Measurements from ENCODE around the gene CYB561D1. TPM values are rescaled to one million over a fixed set of nuclear protein-coding genes. Genes with fewer than 3 reads are reported as not detected.

Gene CYB561D1
- total and polyA plus RNA-seq, 2 donors = 4.0 to 9.4 TPM

DNA sequence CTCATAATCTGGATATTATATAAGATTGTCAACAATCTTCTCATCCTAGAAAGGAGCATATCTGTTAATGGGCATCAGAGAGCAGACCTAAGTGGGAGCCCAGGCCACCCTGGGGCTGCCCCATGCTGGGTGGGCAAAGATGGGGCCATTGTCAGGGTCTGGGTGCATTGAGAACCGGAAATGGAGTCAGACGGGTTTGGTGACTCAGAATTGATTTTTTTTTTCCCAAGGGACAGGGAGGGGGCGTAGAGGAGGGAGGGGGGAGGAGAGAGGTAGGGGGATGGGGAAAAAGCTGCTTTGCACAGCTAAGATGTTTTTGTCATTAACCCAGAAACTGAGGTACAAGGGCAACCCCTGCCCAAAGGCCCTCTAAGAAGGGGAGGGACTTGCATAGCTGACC, 8.9 kb upstream of the CYB561D1 start:
- no peak overlapping the region for H3K27ac ChIP-seq (ENCODE audit: low read depth)
- H3K36me3 ChIP-seq (ENCODE audit: insufficient read depth) = no peaks in the 10 kb centered on the region
- no peak overlapping the region for H3K4me3 ChIP-seq (ENCODE audit: low read depth, low read length)
- no peak for DNase-seq (ENCODE audit: extremely low spot score)
- no peaks in the 10 kb centered on the region for H3K4me1 ChIP-seq (ENCODE audit: insufficient read depth)
- WGBS = 25% methylated on average over 3 of the region's 3 CpGs

DNA sequence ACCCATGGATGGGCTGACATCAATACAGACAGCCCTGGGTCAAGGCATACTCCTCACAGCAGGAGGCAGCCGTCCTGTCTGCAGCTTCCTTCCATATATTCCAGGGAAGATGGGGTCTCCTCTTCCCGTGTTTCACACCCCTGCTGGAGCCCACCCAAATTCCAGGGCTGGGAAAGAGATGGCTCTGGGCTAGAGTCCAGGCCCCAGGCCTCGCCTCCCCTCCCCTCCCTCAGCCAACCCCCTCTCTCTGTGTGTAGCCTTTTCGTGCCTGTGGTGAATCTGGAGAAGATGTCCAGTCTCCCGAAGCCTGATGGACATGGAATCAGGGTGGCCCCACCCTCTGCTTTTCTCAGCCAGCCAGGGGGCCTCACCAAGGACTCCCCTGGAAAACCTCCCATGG, 6.6 kb upstream of the CYB561D1 start:
- WGBS = 61% methylated on average over 5 of the region's 5 CpGs
- Histone ChIP-seq H3K27ac (ENCODE audit: low read depth) (no peak overlapping the region), H3K4me3 (ENCODE audit: low read depth, low read length) (no peak overlapping the region), H3K4me1 (ENCODE audit: insufficient read depth) (no peaks in the 10 kb centered on the region), H3K36me3 (ENCODE audit: insufficient read depth) (no peaks in the 10 kb centered on the region)
- no peak for DNase-seq (ENCODE audit: extremely low spot score)

DNA sequence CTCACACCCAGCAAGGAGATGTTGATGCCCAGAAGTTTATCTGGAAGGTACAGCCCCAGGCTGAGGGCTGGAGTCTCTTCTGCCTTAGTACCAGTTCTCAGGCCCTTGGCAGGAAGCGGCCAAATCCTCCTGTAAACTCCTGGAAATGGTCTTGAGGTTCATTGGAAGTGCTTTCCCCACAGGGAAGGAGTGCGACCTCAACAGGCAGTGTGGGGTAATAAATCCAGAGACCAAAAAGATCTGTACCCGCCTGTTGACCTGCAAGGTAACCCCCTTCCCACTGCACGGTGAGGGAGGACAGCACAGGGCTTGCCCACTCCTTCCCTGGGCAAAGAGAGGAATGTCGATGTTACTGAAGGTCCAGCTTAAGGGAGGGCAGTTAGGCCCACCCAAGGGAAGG, 5.7 kb upstream of the CYB561D1 start:
- H3K4me3 ChIP-seq (ENCODE audit: low read depth, low read length) = no peak overlapping the region
- 78% methylated on average over 5 of the region's 5 CpGs for WGBS
- H3K27ac ChIP-seq (ENCODE audit: low read depth) = no peak overlapping the region
- H3K36me3 ChIP-seq (ENCODE audit: insufficient read depth) = no peaks in the 10 kb centered on the region
- no peak for DNase-seq (ENCODE audit: extremely low spot score)
- H3K4me1 ChIP-seq (ENCODE audit: insufficient read depth) = no peaks in the 10 kb centered on the region

DNA sequence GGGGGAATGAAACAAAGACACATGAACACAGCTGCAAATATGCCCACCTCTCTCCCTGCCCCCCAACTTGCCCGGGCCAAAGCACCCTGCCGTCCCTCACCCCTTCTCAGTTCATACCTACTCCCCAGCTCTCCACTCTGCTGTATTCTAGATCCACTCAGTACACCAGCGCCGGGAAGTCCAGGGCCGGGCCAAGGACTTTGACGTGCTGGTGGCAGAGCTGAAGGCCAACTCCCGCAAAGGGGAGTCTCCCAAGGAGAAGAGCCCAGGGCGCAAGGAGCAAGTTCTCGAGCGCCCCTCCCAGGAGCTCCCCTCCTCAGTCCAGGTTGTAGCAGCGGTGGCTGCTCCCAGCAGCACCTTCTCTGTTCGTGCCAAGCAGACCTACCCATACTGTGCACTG, 5.2 kb upstream of the CYB561D1 start:
- no peak overlapping the region for H3K27ac ChIP-seq (ENCODE audit: low read depth)
- no peak for DNase-seq (ENCODE audit: extremely low spot score)
- no peak overlapping the region for H3K4me3 ChIP-seq (ENCODE audit: low read depth, low read length)
- no peaks in the 10 kb centered on the region for H3K36me3 ChIP-seq (ENCODE audit: insufficient read depth)
- H3K4me1 ChIP-seq (ENCODE audit: insufficient read depth) = no peaks in the 10 kb centered on the region
- WGBS = 93% methylated on average over 12 of the region's 12 CpGs

DNA sequence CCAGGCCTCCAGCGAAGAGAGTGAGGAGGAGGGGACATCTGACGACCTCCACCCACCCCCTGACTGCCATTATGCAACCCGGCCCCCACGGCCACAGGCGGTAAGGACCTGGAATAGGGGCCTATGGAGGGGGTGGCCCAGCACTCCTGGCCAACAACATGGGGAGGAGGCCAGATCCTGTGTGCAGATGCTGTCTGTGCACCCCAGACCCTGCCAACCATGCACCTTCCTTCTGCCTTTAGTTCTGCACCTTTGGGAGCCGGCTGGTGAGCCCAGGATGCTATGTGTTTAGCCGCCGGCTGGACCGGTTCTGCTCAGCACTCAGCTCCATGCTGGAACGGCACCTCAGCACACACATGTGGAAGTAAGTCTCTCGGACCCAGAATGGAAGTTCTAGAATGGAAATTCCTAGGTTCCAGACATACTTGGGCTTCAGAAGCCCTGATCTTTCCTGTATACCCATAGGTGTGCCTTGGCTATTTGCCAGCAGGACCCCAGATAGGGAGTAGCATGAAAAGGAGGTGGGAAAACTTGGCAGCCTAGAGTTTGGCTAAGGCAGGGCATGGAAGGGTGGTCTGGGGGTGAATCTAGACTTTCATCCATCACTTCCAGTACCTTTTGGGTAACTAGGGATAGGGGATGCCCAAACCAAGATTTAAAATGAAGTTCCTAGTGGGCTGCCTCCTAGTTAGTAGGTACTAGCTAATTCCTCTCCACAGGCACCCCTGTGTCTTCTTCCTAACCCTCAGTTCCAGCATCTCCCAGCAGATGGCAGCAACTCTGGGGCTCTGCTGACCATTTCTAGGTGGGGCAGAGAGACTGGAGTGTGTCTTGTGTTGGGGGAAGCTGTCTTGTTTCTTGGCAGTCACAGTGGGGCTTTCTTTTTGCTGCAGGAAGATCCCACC, 3.6 kb upstream of the CYB561D1 start:
- WGBS = 87% methylated on average over 11 of the region's 11 CpGs
- Histone ChIP-seq H3K27ac (ENCODE audit: low read depth) (no peak overlapping the region), H3K4me3 (ENCODE audit: low read depth, low read length) (no peak overlapping the region), H3K4me1 (ENCODE audit: insufficient read depth) (no peaks in the 10 kb centered on the region), H3K36me3 (ENCODE audit: insufficient read depth) (no peaks in the 10 kb centered on the region)
- no peak for DNase-seq (ENCODE audit: extremely low spot score)

DNA sequence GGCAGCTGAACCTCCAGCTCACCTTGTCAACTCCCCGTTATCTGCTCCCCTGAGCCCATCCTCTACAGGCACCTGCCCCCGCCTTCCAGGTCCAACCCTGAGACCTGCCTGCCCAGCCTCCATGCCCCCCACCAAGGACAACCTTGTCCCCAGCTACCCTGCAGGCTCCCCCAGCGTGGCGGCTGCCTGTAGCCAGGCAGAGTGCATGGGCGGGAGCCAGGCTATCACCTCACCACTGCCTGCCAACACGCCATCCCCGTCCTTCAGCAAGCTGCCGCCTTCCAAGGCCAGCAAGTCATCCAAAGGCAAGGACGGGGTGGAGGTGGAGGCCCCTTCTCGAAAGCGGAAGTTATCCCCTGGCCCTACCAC, 3.0 kb upstream of the CYB561D1 start:
- Histone ChIP-seq H3K4me3 (ENCODE audit: low read depth, low read length) (no peak overlapping the region), H3K4me1 (ENCODE audit: insufficient read depth) (no peaks in the 10 kb centered on the region), H3K27ac (ENCODE audit: low read depth) (no peak overlapping the region), H3K36me3 (ENCODE audit: insufficient read depth) (no peaks in the 10 kb centered on the region)
- DNase-seq (ENCODE audit: extremely low spot score) = no peak
- WGBS = 85% methylated on average over 11 of the region's 11 CpGs

DNA sequence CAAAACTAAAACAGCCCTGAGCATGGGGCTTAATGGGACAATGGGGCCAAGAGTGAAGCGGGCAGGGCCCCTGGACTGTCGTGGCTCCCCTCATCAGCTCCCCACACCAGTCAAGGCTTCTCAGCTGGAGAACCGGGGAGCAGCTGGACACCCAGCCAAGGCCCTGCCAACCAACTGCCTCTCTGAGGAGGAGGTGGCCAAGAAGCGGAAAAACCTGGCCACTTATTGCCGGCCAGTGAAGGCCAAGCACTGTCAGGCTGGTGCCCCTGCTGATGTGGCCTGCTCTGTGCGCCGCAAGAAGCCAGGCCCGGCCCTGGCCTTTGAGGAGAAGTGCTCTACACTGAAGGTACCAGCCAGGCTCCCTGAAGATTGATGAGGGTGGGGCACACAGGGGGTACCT, 2.5 kb upstream of the CYB561D1 start:
- H3K36me3 ChIP-seq (ENCODE audit: insufficient read depth) = no peaks in the 10 kb centered on the region
- 94% methylated on average over 8 of the region's 8 CpGs for WGBS
- H3K4me3 ChIP-seq (ENCODE audit: low read depth, low read length) = no peak overlapping the region
- H3K27ac ChIP-seq (ENCODE audit: low read depth) = no peak overlapping the region
- no peaks in the 10 kb centered on the region for H3K4me1 ChIP-seq (ENCODE audit: insufficient read depth)
- no peak for DNase-seq (ENCODE audit: extremely low spot score)

DNA sequence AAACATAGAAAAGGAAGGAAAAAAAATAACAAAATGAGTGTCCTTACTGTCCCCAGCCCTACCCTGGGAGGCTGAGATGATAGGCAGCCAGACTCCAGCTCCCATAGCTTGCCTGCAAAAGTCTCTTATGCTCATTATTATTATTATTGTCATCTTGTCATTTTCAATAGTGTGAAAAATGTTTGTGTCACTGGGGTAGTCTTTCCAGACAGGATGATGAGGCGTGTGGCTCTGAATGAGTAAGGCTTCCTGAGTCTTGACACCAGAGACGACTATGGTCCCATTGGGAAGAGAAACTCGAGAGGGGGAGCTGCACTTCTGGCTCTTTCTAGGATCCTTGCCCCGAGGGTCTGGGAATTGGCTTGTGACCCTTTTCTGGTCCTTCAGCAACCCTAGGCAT, 1.1 kb upstream of the CYB561D1 start:
- no peaks in the 10 kb centered on the region for H3K36me3 ChIP-seq (ENCODE audit: insufficient read depth)
- WGBS = 83% methylated on average over 4 of the region's 4 CpGs
- no peak for DNase-seq (ENCODE audit: extremely low spot score)
- H3K27ac ChIP-seq (ENCODE audit: low read depth) = no peak overlapping the region
- H3K4me3 ChIP-seq (ENCODE audit: low read depth, low read length) = no peak overlapping the region
- no peaks in the 10 kb centered on the region for H3K4me1 ChIP-seq (ENCODE audit: insufficient read depth)

DNA sequence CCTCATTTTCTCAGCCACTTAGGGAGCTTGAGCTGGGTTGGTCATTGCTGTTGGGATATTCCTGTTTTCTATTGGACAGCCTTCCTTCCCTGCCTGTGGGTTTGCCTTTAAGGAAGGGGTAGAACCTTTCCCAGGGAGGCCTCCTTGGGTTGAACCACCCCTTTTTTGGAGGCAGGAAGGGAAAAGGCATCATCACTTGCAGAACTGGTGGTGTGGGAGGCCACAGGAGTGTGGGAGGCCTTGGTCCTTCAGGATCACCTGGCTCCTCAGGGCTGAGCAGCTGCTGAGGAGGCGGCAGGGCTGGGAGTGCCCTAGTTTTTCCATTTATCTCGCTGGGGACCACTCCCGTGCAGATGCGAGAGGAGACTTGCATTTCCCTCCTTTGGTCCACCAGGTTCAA, 667 bp upstream of the CYB561D1 start:
- no peak overlapping the region for H3K4me3 ChIP-seq (ENCODE audit: low read depth, low read length)
- H3K27ac ChIP-seq (ENCODE audit: low read depth) = no peak overlapping the region
- 61% methylated on average over 4 of the region's 4 CpGs for WGBS
- DNase-seq (ENCODE audit: extremely low spot score) = no peak
- no peaks in the 10 kb centered on the region for H3K4me1 ChIP-seq (ENCODE audit: insufficient read depth)
- no peaks in the 10 kb centered on the region for H3K36me3 ChIP-seq (ENCODE audit: insufficient read depth)

DNA sequence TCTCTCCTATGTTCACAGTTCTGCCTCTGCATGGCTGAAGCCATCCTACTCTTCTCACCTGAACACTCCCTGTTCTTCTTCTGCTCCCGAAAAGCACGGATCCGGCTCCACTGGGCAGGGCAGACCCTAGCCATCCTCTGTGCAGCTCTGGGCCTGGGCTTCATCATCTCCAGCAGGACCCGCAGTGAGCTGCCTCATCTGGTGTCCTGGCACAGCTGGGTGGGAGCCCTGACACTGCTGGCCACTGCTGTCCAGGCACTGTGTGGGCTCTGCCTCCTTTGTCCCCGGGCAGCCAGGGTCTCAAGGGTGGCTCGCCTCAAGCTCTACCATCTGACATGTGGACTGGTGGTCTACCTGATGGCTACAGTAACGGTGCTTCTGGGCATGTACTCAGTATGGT, 1.8 kb downstream of the CYB561D1 start:
- no peak overlapping the region for H3K27ac ChIP-seq (ENCODE audit: low read depth)
- H3K4me3 ChIP-seq (ENCODE audit: low read depth, low read length) = no peak overlapping the region
- WGBS = 94% methylated on average over 7 of the region's 7 CpGs
- no peaks in the 10 kb centered on the region for H3K4me1 ChIP-seq (ENCODE audit: insufficient read depth)
- H3K36me3 ChIP-seq (ENCODE audit: insufficient read depth) = no peaks in the 10 kb centered on the region
- DNase-seq (ENCODE audit: extremely low spot score) = no peak

DNA sequence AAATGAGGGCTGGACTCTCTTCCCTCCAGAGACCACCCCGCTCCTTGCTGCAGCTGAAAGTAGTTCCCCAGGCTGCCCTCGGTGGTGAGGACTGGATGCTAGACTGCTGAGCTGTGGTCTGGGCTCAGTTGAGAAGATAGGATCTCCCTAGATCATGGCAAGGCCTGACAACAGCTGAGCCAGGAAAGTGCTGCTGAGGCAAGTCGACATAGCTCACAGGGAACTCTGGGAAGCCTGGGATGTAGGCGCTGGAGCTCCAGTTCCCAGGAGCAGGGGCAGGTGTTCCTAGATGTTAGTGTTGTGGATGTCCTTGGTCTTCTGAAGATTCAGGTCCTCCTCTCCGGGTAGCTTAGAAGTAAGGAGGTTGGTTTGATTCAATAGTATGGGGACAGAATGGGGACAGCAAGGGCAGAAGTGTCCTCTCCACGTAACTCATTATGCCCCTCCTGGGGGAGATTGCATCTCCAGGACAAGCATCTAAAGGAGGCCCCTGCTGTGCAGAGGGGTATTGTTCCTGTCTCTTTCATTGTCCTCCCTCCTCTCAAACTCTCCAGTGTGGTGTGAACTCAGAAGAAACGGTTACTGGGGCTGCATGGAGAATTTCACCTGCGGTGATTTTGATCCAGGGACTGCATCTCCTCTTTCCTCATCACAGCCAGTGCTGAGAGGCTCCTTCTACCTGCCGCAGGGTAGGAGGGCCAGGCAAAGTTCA, 3.7 kb downstream of the CYB561D1 start:
- no peak overlapping the region for H3K27ac ChIP-seq (ENCODE audit: low read depth)
- WGBS = 66% methylated on average over 9 of the region's 9 CpGs
- no peaks in the 10 kb centered on the region for H3K4me1 ChIP-seq (ENCODE audit: insufficient read depth)
- no peak overlapping the region for H3K4me3 ChIP-seq (ENCODE audit: low read depth, low read length)
- no peaks in the 10 kb centered on the region for H3K36me3 ChIP-seq (ENCODE audit: insufficient read depth)
- DNase-seq (ENCODE audit: extremely low spot score) = no peak

DNA sequence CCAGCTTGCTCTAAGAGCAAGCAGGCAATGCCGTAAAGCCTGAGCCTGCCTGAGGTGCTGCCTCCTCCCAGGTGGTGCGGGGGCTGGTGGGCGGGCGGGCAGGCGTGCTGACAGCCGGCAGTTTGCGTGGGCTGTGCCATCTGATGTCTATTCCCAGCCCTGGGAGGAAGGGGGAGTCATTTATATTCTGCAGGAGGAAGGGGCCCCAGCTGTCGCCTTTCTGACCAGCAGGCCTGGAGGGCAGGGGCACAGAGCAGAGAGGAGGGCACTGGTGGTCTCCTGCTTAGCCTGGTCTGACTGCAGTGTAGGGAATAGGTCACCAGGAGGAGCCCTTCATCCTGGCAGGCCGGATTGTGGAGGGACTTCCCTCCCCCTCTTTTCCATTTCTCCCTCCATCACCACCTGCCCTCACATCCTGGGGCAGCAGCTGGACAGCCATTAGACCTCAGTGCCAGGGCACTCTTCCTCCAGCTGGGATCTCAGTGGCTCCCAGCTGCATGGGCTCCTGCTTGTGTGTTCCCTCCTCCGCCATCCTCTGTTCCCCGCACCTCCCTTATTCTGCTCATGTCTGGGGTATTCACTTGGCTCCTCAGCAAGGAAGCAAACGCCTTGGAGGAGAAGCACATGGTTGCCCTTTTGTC, 4.4 kb downstream of the CYB561D1 start:
- no peaks in the 10 kb centered on the region for H3K4me1 ChIP-seq (ENCODE audit: insufficient read depth)
- H3K27ac ChIP-seq (ENCODE audit: low read depth) = no peak overlapping the region
- DNase-seq (ENCODE audit: extremely low spot score) = no peak
- no peak overlapping the region for H3K4me3 ChIP-seq (ENCODE audit: low read depth, low read length)
- 79% methylated on average over 12 of the region's 12 CpGs for WGBS
- no peaks in the 10 kb centered on the region for H3K36me3 ChIP-seq (ENCODE audit: insufficient read depth)

DNA sequence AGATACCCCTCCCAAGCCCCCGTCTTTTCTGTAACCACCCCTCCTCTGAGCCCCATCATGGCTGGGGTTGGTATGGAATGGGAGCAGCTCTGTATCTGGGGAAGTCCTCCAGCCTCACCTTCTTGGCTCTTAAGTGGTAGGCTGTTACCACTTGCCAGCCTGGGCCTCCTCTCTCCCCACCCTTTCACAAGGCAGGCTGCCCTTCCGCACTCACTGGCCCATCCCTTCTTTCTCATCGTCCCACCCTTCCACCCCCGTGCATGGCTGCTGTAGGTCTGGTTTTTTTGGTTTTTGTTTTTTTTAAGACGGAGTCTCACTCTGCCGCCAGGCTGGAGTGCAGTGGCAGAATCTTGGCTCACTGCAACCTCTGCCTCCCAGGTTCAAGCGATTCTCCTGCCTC, 5.2 kb downstream of the CYB561D1 start:
- WGBS = 76% methylated on average over 7 of the region's 7 CpGs
- Histone ChIP-seq H3K36me3 (ENCODE audit: insufficient read depth) (no peaks in the 10 kb centered on the region), H3K27ac (ENCODE audit: low read depth) (no peak overlapping the region), H3K4me1 (ENCODE audit: insufficient read depth) (no peaks in the 10 kb centered on the region), H3K4me3 (ENCODE audit: low read depth, low read length) (no peak overlapping the region)
- no peak for DNase-seq (ENCODE audit: extremely low spot score)
